ENCODE data around the gene MGP. TPM values are rescaled to one million over a fixed set of nuclear protein-coding genes. Genes with fewer than 3 reads are reported as not detected.

The MGP gene
- total RNA-seq, 1 experiment from 2014 or later, result 0.72 TPM

DNA sequence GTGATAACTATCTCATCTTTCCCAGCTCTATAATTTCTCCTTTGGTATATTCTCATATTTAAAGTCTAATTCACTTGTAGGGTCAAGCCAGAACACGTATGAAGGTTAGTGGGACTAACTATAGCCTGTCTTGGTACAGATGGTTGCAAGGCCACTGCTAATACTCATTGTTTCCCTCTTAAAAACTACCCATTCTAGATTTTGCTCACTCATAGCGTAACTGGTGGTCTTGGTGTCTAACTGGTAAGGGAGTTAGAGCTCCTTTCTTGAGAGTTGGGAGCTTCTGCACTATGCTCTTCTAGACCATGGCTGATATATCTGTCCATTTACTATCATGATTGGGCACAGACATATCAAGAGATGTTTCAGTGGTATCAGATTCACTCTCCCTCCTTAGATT lies 8.8 kb downstream of the MGP start:
- no peak for DNase-seq (ENCODE audit: low read depth, low spot score)
- ChIA-PET CTCF (no interaction called here), POLR2A (no interaction called here)
- in situ Hi-C loops (cut with HindIII; ENCODE audit: low pct_unique_long_range_greater_than_20kb, low sequenced_read_pairs) (no loop called here), intact Hi-C loops (cut with micrococcal nuclease; ENCODE audit: unreplicated experiment) (no loop called here)
- Histone ChIP-seq H3K27me3 (ENCODE audit: control insufficient read depth, insufficient read depth, low read length) (no peaks in the 10 kb centered on the region), H3K4me1 (ENCODE audit: control insufficient read depth, insufficient read depth, low read length) (no peaks in the 10 kb centered on the region), H3K9me3 (ENCODE audit: control insufficient read depth, insufficient read depth, low read depth, low read length) (no peaks in the 10 kb centered on the region), H3K27ac (ENCODE audit: low read length) (no peak overlapping the region), H3K4me3 (ENCODE audit: low read depth in 2 of 2, low read length in 2 of 2) (no peak overlapping the region), H3K36me3 (ENCODE audit: control insufficient read depth, insufficient read depth, low read length) (no peaks in the 10 kb centered on the region)
- no peak for ATAC-seq
- no TSS peak for BruUV-seq (replicated peaks)
- TF ChIP-seq, protein P1, sequence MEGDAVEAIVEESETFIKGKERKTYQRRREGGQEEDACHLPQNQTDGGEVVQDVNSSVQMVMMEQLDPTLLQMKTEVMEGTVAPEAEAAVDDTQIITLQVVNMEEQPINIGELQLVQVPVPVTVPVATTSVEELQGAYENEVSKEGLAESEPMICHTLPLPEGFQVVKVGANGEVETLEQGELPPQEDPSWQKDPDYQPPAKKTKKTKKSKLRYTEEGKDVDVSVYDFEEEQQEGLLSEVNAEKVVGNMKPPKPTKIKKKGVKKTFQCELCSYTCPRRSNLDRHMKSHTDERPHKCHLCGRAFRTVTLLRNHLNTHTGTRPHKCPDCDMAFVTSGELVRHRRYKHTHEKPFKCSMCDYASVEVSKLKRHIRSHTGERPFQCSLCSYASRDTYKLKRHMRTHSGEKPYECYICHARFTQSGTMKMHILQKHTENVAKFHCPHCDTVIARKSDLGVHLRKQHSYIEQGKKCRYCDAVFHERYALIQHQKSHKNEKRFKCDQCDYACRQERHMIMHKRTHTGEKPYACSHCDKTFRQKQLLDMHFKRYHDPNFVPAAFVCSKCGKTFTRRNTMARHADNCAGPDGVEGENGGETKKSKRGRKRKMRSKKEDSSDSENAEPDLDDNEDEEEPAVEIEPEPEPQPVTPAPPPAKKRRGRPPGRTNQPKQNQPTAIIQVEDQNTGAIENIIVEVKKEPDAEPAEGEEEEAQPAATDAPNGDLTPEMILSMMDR (IDR thresholded peaks at IDR 0.05), result no peak
- TF ChIP-seq REST (IDR thresholded peaks at IDR 0.05; ENCODE audit: insufficient read depth in 1 of 2, low read depth in 2 of 2, low read length in 1 of 2), result no peak
- no peak for TF ChIP-seq SIN3A (IDR thresholded peaks at IDR 0.05; ENCODE audit: borderline replicate concordance, insufficient read depth, low read depth, low read length)
- no peak for TF ChIP-seq POLR2AphosphoS5 (IDR thresholded peaks at IDR 0.05; ENCODE audit: low read depth, low read length)
- no peak for TF ChIP-seq TCF7L2 (IDR thresholded peaks at IDR 0.05; ENCODE audit: low read depth, low read length)

DNA sequence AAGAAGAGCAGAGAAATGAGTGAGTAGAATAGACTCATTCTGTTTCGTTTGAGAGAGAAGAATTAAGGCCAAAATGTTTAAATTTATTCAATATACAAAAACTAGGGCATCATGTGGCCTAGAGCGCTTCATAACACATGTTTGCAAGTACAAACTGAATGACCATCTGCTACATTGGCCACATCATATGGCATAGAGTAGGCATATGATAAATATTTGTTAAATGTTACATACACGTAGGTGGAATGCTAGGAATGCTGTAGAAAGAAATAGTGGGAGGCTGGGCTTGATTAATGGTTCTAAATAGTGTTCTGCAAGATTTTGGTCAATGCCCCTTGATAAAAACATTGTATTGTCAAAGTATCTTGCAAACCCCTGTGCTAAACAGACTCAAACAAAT lies 10.8 kb downstream of the MGP start:
- intact Hi-C loops (cut with micrococcal nuclease; ENCODE audit: unreplicated experiment) (no loop called here), in situ Hi-C loops (cut with HindIII; ENCODE audit: low pct_unique_long_range_greater_than_20kb, low sequenced_read_pairs) (no loop called here)
- Histone ChIP-seq H3K27ac (ENCODE audit: low read length) (no peak overlapping the region), H3K4me1 (ENCODE audit: control insufficient read depth, insufficient read depth, low read length) (no peaks in the 10 kb centered on the region), H3K27me3 (ENCODE audit: control insufficient read depth, insufficient read depth, low read length) (no peaks in the 10 kb centered on the region), H3K4me3 (ENCODE audit: low read depth in 2 of 2, low read length in 2 of 2) (no peak overlapping the region), H3K9me3 (ENCODE audit: control insufficient read depth, insufficient read depth, low read depth, low read length) (no peaks in the 10 kb centered on the region), H3K36me3 (ENCODE audit: control insufficient read depth, insufficient read depth, low read length) (no peaks in the 10 kb centered on the region)
- DNase-seq (ENCODE audit: low read depth, low spot score) (no peak), ATAC-seq (no peak)
- TF ChIP-seq REST (IDR thresholded peaks at IDR 0.05; ENCODE audit: insufficient read depth in 1 of 2, low read depth in 2 of 2, low read length in 1 of 2) (no peak), POLR2AphosphoS5 (IDR thresholded peaks at IDR 0.05; ENCODE audit: low read depth, low read length) (no peak)
- TF ChIP-seq, protein P1 (IDR thresholded peaks at IDR 0.05), result no peak
- BruUV-seq (replicated peaks), result no TSS peak
- ChIA-PET POLR2A (no interaction called here), CTCF (no interaction called here)

Measured in Panc1 (cell line).